HepG2 (cell line): Measurements from ENCODE around the gene SYNGAP1. TPM values are rescaled to one million over a fixed set of nuclear protein-coding genes. Genes with fewer than 3 reads are reported as not detected.

Experiments used
- BATF2 ChIP-seq: sonication (generic); formaldehyde crosslinking; IDR thresholded peaks from 2 replicates; pipeline ENCODE4 v1.8.0; 2022; ENCODE audit warnings: mild to moderate bottlenecking, missing genetic modification reagents, moderate library complexity
- CERS6 ChIP-seq: sonication (generic); formaldehyde crosslinking; IDR thresholded peaks from 2 replicates; pipeline ENCODE4 v1.5.0; 2020; ENCODE audit warnings: missing genetic modification reagents
- ISL2 ChIP-seq: sonication (generic); formaldehyde crosslinking; IDR thresholded peaks from 2 replicates; pipeline ENCODE4 v1.5.0; 2020; ENCODE audit warnings: missing genetic modification reagents
- JUND ChIP-seq: sonication (generic); formaldehyde crosslinking; IDR thresholded peaks from 2 replicates; pipeline ENCODE4 v1.8.0; 2022; ENCODE audit warnings: mild to moderate bottlenecking, missing genetic modification reagents
- KDM1A ChIP-seq: IDR thresholded peaks from 2 replicates; pipeline ENCODE4 v1.6.1; 2016; ENCODE audit warnings: missing compliant biosample characterization
- KLF13 ChIP-seq: sonication (generic); formaldehyde crosslinking; IDR thresholded peaks from 2 replicates; pipeline ENCODE4 v1.4.0; 2020; ENCODE audit warnings: mild to moderate bottlenecking, missing genetic modification reagents
- PAX8 ChIP-seq: sonication (generic); formaldehyde crosslinking; IDR thresholded peaks from 2 replicates; pipeline ENCODE4 v1.8.0; 2022; ENCODE audit warnings: mild to moderate bottlenecking, missing genetic modification reagents, borderline replicate concordance
- SAFB2 ChIP-seq: sonication (generic); formaldehyde crosslinking; IDR thresholded peaks from 2 replicates; pipeline ENCODE4 v1.5.1; 2020; ENCODE audit warnings: missing genetic modification reagents, low read depth, mild to moderate bottlenecking, borderline replicate concordance
- ZMYM4 ChIP-seq: sonication (generic); formaldehyde crosslinking; IDR thresholded peaks from 2 replicates; pipeline ENCODE4 v1.8.1; 2023; ENCODE audit warnings: mild to moderate bottlenecking, missing genetic modification reagents
- ZNF224 ChIP-seq: sonication (generic); formaldehyde crosslinking; IDR thresholded peaks from 2 replicates; pipeline ENCODE4 v1.5.0; 2020; ENCODE audit warnings: mild to moderate bottlenecking, missing genetic modification reagents
- ZNF543 ChIP-seq: sonication (generic); formaldehyde crosslinking; IDR thresholded peaks from 2 replicates; pipeline ENCODE4 v1.4.0; 2020; ENCODE audit warnings: mild to moderate bottlenecking, missing genetic modification reagents
- ZNF615 ChIP-seq: sonication (generic); formaldehyde crosslinking; IDR thresholded peaks from 2 replicates; pipeline ENCODE4 v1.5.0; 2020; ENCODE audit warnings: mild to moderate bottlenecking, missing genetic modification reagents, borderline replicate concordance
- ZNF713 ChIP-seq: sonication (generic); formaldehyde crosslinking; IDR thresholded peaks from 2 replicates; pipeline ENCODE4 v1.4.0; 2020; ENCODE audit warnings: mild to moderate bottlenecking, missing genetic modification reagents
- ZNF788 ChIP-seq: sonication (generic); formaldehyde crosslinking; IDR thresholded peaks from 2 replicates; pipeline ENCODE4 v1.5.0; 2020; ENCODE audit warnings: mild to moderate bottlenecking, missing genetic modification reagents, borderline replicate concordance
- polyA plus RNA-seq, 8 experiments: library from polyadenylated mRNA; depleted of rRNA in 3 of 8; stranded (reverse) in 7 of 8; unstranded in 1 of 8; fragments of >200 nt; fragmentation: Illumina TruSeq in 4 of 8; extraction: Trizol in 4 of 8; gene quantifications; 2 replicates each; pipeline versions ENCODE4 v1.2.1 to v1.2.3, GENCODE V29; 2011 to 2016; ENCODE audit warnings: low read depth in 4 of 8, missing spikeins in 1 of 8, mixed read lengths in 1 of 8; ENCODE audit not compliant: insufficient read depth in 1 of 8
- total RNA-seq, 5 experiments: library from RNA; depleted of rRNA; stranded (reverse); fragments of >200 nt; fragmentation: Illumina TruSeq; extraction: Trizol; gene quantifications; 2 replicates each; pipeline ENCODE4 v1.2.3, GENCODE V29; 2016; ENCODE audit warnings: low read depth in 1 of 5
- TF ChIP-seq, protein P1 (sequence below): sonication (generic); formaldehyde crosslinking; IDR thresholded peaks from 2 replicates; pipeline ENCODE4 v1.8.0; 2023; ENCODE audit warnings: mild to moderate bottlenecking, missing genetic modification reagents
- TF ChIP-seq, protein P2 (sequence below), 2 experiments: fragments of 450-650 bp in 1 of 2; sonication (generic) in 1 of 2; formaldehyde crosslinking in 1 of 2; IDR thresholded peaks; 2 replicates each; pipeline versions ENCODE4 v1.6.1 to v1.8.0; 2016 to 2022; ENCODE audit warnings: antibody characterized with exemption in 1 of 2, mild to moderate bottlenecking in 1 of 2, missing genetic modification reagents in 1 of 2

The SYNGAP1 gene
- total and polyA plus RNA-seq, 2 of the 13 experiments (the other 11 are each of a cell fraction or from before 2014, with no cell fraction given): 0.75 to 1.1 TPM

DNA sequence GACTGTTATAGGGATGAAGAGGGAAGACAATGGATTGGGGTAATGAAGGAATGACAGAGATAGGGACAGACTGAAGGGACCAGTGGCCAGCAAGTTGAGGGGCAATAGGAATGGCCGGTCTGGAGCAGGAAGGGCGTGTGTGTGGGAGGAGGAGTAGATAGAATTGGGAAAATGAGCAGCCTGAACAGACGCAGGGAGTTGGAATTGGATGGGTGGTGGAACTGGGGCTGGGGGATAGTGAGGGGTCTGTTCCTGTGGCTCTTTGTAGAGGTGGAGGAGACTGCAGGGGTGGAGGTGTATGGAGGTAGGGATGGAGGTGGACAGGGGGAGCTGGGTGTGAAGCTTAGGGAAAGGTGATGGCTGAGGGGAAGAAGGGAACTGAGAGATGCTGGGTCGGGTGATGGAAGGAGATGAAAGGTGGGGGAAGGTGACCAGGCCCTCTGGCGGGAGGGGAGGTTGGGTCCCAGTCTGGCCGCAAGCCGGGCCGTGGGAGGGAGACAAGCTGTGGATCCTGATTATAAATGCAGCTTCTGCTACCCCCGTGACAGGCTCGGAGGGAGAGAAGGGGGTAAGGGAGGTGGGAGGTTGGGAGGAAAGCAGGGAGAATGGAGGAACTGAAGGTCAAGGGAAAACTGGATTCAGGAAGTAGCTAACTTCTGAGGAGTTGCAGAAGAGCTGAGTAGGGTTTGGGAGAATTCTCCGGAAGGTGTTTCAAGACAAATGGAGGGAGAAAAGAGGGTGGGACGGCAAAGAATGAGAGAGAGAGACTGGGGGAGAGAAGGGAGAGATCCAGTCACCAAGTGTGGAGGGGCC is 5.2 kb downstream of the SYNGAP1 start (continued):
- TF ChIP-seq ZNF788 (CRISPR knock-in tag) (no peak), ZMYM4 (CRISPR knock-in tag) (0 out of 2 replicates have a peak, but pooled peaks have one; percentile 2), CERS6 (CRISPR knock-in tag) (no peak), ZNF615 (CRISPR knock-in tag) (no peak), ZNF543 (CRISPR knock-in tag) (no peak), SAFB2 (peak; percentile 30; the same call in 1 of the 2 replicates), PAX8 (CRISPR knock-in tag) (0 out of 2 replicates have a peak, but pooled peaks have one; percentile 47), JUND (CRISPR knock-in tag) (no peak), ISL2 (peak; percentile 5; the same call in 1 of the 2 replicates), KLF13 (no peak), KDM1A (CRISPR knock-in tag) (no peak), ZNF713 (CRISPR knock-in tag) (0 out of 2 replicates have a peak, but pooled peaks have one; percentile 76), ZNF224 (CRISPR knock-in tag) (no peak), BATF2 (no peak)
- TF ChIP-seq, protein P1, sequence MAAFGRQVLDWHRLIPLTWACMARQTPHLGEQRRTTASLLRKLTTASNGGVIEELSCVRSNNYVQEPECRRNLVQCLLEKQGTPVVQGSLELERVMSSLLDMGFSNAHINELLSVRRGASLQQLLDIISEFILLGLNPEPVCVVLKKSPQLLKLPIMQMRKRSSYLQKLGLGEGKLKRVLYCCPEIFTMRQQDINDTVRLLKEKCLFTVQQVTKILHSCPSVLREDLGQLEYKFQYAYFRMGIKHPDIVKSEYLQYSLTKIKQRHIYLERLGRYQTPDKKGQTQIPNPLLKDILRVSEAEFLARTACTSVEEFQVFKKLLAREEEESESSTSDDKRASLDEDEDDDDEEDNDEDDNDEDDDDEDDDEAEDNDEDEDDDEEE (CRISPR knock-in tag): peak; percentile 25; the same call in 1 of the 2 replicates
- TF ChIP-seq, protein P2, sequence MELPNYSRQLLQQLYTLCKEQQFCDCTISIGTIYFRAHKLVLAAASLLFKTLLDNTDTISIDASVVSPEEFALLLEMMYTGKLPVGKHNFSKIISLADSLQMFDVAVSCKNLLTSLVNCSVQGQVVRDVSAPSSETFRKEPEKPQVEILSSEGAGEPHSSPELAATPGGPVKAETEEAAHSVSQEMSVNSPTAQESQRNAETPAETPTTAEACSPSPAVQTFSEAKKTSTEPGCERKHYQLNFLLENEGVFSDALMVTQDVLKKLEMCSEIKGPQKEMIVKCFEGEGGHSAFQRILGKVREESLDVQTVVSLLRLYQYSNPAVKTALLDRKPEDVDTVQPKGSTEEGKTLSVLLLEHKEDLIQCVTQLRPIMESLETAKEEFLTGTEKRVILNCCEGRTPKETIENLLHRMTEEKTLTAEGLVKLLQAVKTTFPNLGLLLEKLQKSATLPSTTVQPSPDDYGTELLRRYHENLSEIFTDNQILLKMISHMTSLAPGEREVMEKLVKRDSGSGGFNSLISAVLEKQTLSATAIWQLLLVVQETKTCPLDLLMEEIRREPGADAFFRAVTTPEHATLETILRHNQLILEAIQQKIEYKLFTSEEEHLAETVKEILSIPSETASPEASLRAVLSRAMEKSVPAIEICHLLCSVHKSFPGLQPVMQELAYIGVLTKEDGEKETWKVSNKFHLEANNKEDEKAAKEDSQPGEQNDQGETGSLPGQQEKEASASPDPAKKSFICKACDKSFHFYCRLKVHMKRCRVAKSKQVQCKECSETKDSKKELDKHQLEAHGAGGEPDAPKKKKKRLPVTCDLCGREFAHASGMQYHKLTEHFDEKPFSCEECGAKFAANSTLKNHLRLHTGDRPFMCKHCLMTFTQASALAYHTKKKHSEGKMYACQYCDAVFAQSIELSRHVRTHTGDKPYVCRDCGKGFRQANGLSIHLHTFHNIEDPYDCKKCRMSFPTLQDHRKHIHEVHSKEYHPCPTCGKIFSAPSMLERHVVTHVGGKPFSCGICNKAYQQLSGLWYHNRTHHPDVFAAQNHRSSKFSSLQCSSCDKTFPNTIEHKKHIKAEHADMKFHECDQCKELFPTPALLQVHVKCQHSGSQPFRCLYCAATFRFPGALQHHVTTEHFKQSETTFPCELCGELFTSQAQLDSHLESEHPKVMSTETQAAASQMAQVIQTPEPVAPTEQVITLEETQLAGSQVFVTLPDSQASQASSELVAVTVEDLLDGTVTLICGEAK (IDR thresholded peaks at IDR 0.05): no peak
- TF ChIP-seq, protein P2 (CRISPR knock-in tag; IDR thresholded peaks at IDR 0.05): 0 out of 2 replicates have a peak, but pooled peaks have one; percentile 10
